HG03442 (cell line): Measurements from ENCODE around the gene KRTAP10-7.

Experiments used
- ATAC-seq: cut with Tn5 transposase; IDR thresholded peaks from one replicate; pipeline ENCODE4 v1.9.1; 2021; ENCODE audit warnings: mild to moderate bottlenecking, moderate library complexity; ENCODE audit not compliant: unreplicated experiment

KRTAP10-7 gene

DNA sequence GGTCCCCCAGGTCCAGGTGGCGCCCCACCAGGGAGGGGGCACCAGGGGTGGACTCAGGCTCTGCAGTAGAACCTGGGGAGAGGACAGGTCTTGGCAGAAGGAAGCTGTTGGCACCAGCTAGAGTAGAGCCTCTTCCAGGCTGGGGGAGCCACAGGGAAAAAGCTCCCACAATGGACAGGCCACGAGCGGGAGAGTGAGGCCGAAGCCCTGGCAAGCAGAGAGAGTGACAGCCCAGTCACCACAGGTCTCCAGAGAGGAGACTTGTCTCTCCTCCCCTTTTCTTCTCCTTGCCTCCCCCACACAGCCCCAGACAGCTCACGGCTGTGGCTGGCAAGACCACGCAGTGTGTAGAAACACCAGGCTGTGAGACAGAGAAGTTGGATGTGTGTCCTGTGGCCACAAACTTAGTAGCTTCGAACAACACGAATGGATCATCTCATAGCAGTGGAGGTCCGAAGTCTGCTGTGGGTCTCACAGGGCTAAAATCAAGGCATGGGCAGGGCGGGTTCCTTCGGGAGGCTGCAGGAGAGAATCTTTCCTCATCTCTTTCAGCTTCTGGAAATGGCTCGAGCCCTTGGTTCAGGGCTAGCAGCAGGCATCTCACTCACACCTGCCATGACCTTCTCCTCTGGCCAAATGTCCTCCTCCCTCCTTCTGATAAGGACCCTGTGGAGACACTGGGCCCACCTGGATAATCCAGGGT is 50.7 kb downstream of the KRTAP10-7 start:
- ATAC-seq: no peak
